GM12878 (cell line): ENCODE data around the gene EMC6. TPM values are rescaled to one million over a fixed set of nuclear protein-coding genes. Genes with fewer than 3 reads are reported as not detected.

ENCODE experiments used
- ATAC-seq: fragments of 200-7000 bp; cut with Tn5 transposase; 3 replicates; pipeline ENCODE4 v1.9.1; 2020; ENCODE audit warnings: mild to moderate bottlenecking, moderate library complexity
- BruUV-seq: library from RNA; stranded (reverse); fragments of 400-500 nt; replicated peaks from 2 replicates; lab custom pipeline; 2021; lab: Mats Ljungman, UMichigan
- CTCF ChIA-PET: fragments of 300-600 bp; sonication (Branson Sonifier 250); formaldehyde crosslinking; extraction: SDS; loops from one replicate; lab custom pipeline; 2021; ENCODE audit warnings: inconsistent platforms; lab: Yijun Ruan, JAX
- POLR2A ChIA-PET: fragments of 350-600 bp; formaldehyde crosslinking; extraction: SDS; loops from one replicate; lab custom pipeline; 2021; ENCODE audit warnings: inconsistent platforms; lab: Charles Lee
- RAD21 ChIA-PET: fragments of 300-600 bp; sonication (Branson Sonifier 250); formaldehyde crosslinking; loops from one replicate; lab custom pipeline; 2023; ENCODE audit warnings: antibody characterized with exemption; ENCODE audit not compliant: unreplicated experiment; lab: Charles Lee
- SMC1A ChIA-PET: fragments of 300-600 bp; sonication (Branson Sonifier 250); formaldehyde crosslinking; loops from one replicate; lab custom pipeline; 2023; ENCODE audit not compliant: unreplicated experiment, uncharacterized antibody; lab: Charles Lee
- DNase-seq: peaks from one replicate; pipeline ENCODE4 v3.0.0-alpha.2; 2011; ENCODE audit warnings: low read depth, low spot score
- FAIRE-seq: peaks from 3 replicates; lab custom pipeline; 2011; peaks lifted over from hg19 to GRCh38; lab: Jason Lieb, UNC
- H2AFZ ChIP-seq: 2 replicates; pipeline ENCODE4 v1.6.0; 2011; ENCODE audit warnings: low read depth, low read length, control low read depth; ENCODE audit not compliant: control insufficient read depth
- H3K27ac ChIP-seq: 2 replicates; pipeline ENCODE4 v1.5.1; 2011; ENCODE audit warnings: control low read depth; ENCODE audit not compliant: control insufficient read depth, insufficient read depth
- H3K27me3 ChIP-seq, 2 experiments: replicated peaks in 1 of 2; 2 replicates each; pipeline versions ENCODE4 v1.6.0 to v1.6.1; 2011; ENCODE audit warnings: low read length in 1 of 2; ENCODE audit not compliant: control insufficient read depth in 2 of 2, insufficient read depth in 2 of 2
- H3K36me3 ChIP-seq, 2 experiments: 2 replicates each; pipeline ENCODE4 v1.5.1; 2011; ENCODE audit warnings: low read length in 1 of 2; ENCODE audit not compliant: control insufficient read depth in 2 of 2, insufficient read depth in 2 of 2
- H3K4me1 ChIP-seq: 2 replicates; pipeline ENCODE4 v1.6.1; 2011; ENCODE audit warnings: mild to moderate bottlenecking, low read length, moderate library complexity, mixed read lengths; ENCODE audit not compliant: control insufficient read depth, insufficient read depth
- H3K4me2 ChIP-seq: 2 replicates; pipeline ENCODE4 v1.6.0; 2011; ENCODE audit warnings: control low read depth; ENCODE audit not compliant: control insufficient read depth, insufficient read depth
- H3K4me3 ChIP-seq: fragments of 200-600 bp; sonication (generic); 2 replicates; pipeline ENCODE4 v1.5.1; 2016
- H3K79me2 ChIP-seq: 2 replicates; pipeline ENCODE4 v1.6.0; 2011; ENCODE audit warnings: low read length; ENCODE audit not compliant: control insufficient read depth, insufficient read depth
- H3K9ac ChIP-seq: 2 replicates; pipeline ENCODE4 v1.8.0; 2011; ENCODE audit warnings: low read length, control low read depth, mixed read lengths; ENCODE audit not compliant: control insufficient read depth, insufficient read depth
- H3K9me3 ChIP-seq: replicated peaks from 3 replicates; pipeline ENCODE4 v1.5.1; 2011; ENCODE audit warnings: mild to moderate bottlenecking, low read length; ENCODE audit not compliant: control insufficient read depth, insufficient read depth
- H4K20me1 ChIP-seq: 2 replicates; pipeline ENCODE4 v1.6.0; 2011; ENCODE audit not compliant: control insufficient read depth, insufficient read depth
- BCLAF1 ChIP-seq: fragments of 450-650 bp; IDR thresholded peaks from 2 replicates; pipeline ENCODE4 v1.6.1; 2017; ENCODE audit warnings: antibody characterized with exemption, mild to moderate bottlenecking, moderate library complexity
- BHLHE40 ChIP-seq, 2 experiments: fragments of 450-650 bp in 1 of 2; IDR thresholded peaks; 2 replicates each; pipeline ENCODE4 v1.6.1; 2011 to 2017; ENCODE audit warnings: low read depth in 2 of 2, borderline replicate concordance in 1 of 2, improper control_type of control experiment in 1 of 2, low read length in 1 of 2, mild to moderate bottlenecking in 1 of 2
- CREB1 ChIP-seq: IDR thresholded peaks from 2 replicates; pipeline ENCODE4 v1.6.1; 2012; ENCODE audit warnings: low read depth, mild to moderate bottlenecking, inconsistent platforms
- CUX1 ChIP-seq: IDR thresholded peaks from 2 replicates; pipeline ENCODE4 v1.6.1; 2012; ENCODE audit warnings: improper control_type of control experiment, low read depth, low read length; ENCODE audit not compliant: insufficient replicate concordance
- E4F1 ChIP-seq: fragments of 450-650 bp; IDR thresholded peaks from 2 replicates; pipeline ENCODE4 v1.6.1; 2018; ENCODE audit warnings: borderline replicate concordance, mild to moderate bottlenecking; ENCODE audit not compliant: partially characterized antibody
- FOS ChIP-seq: IDR thresholded peaks from 3 replicates; pipeline ENCODE4 v1.6.1; 2011; ENCODE audit warnings: borderline replicate concordance; ENCODE audit not compliant: insufficient read length; ENCODE audit errors: extremely low read depth
- GABPA ChIP-seq: IDR thresholded peaks from 2 replicates; pipeline ENCODE4 v1.6.1; 2014; ENCODE audit warnings: antibody characterized with exemption, low read depth, mild to moderate bottlenecking, inconsistent platforms
- MTA2 ChIP-seq: fragments of 450-650 bp; IDR thresholded peaks from 2 replicates; pipeline ENCODE4 v1.6.1; 2016; ENCODE audit warnings: low read depth, mild to moderate bottlenecking, moderate library complexity
- RELB ChIP-seq: fragments of 450-650 bp; IDR thresholded peaks from 2 replicates; pipeline ENCODE4 v1.6.1; 2017; ENCODE audit warnings: low read depth, mild to moderate bottlenecking, moderate library complexity
- SREBF1 ChIP-seq: IDR thresholded peaks from 2 replicates; pipeline ENCODE4 v1.6.1; 2012; ENCODE audit warnings: mild to moderate bottlenecking, low read length
- WRNIP1 ChIP-seq: IDR thresholded peaks from 2 replicates; pipeline ENCODE4 v1.6.1; 2011; ENCODE audit warnings: low read depth, low read length, improper control_type of control experiment, borderline replicate concordance
- WGBS: methylation state at CpG from one replicate; pipeline ENCODE4 v1.1.6; 2016; ENCODE audit warnings: low lambda C conversion rate; ENCODE audit not compliant: insufficient replicate concordance, insufficient coverage; ENCODE audit errors: missing lambda C conversion rate; 5-methylcytosine and 5-hydroxymethylcytosine counted together
- in situ Hi-C: fragments of 300-500 bp; cut with MboI; formaldehyde crosslinking; loops from 9 replicates; pipeline ENCODE4 v1.14.3; 2018; ENCODE audit warnings: mixed read lengths
- intact Hi-C: fragments of 100-400 bp; cut with micrococcal nuclease; formaldehyde crosslinking; loops from one replicate; pipeline ENCODE4 v1.14.2; 2022; ENCODE audit not compliant: unreplicated experiment
- polyA plus RNA-seq, 11 experiments: library from polyadenylated mRNA; depleted of rRNA in 4 of 11; unstranded in 6 of 11; stranded (reverse) in 5 of 11; fragments of >200 nt; fragmentation: Nextera tagmentation in 4 of 11; fragmentation: Illumina TruSeq in 1 of 11; extraction: Ambion mirVana in 4 of 11; extraction: Trizol in 1 of 11; gene quantifications; 1 replicate in 1 of 11; 2 replicates in 10 of 11; pipeline versions ENCODE4 v1.2.1 to v1.2.3, GENCODE V29; 2011 to 2016; ENCODE audit warnings: inconsistent platforms in 2 of 11, missing spikeins in 2 of 11, low read depth in 1 of 11
- total RNA-seq, 4 experiments: library from RNA; depleted of rRNA in 3 of 4; stranded (reverse); fragments of >200 nt in 3 of 4; fragmentation: Illumina TruSeq in 1 of 4; extraction: Trizol in 1 of 4; gene quantifications; 2 replicates each; pipeline versions ENCODE4 v1.2.1 to v1.2.3, GENCODE V29; 2013 to 2021

The EMC6 gene
- total and polyA plus RNA-seq, 10 of the 15 experiments (the other 5 are each of a cell fraction or from before 2014, with no cell fraction given), result 5.1 to 172 (median 35.9) TPM

- intact Hi-C loops, result no loop called here
- 95% methylated on average over 7 of the region's 7 CpGs for WGBS
- ATAC-seq, result no peak
- TF ChIP-seq BHLHE40 (IDR thresholded peaks at IDR 0.05; ENCODE audit: borderline replicate concordance in 1 of 2, low read depth in 2 of 2, low read length in 1 of 2) (no peak), E4F1 (no peak), GABPA (no peak), FOS (no peak), RELB (no peak), CUX1 (no peak), SREBF1 (no peak), MTA2 (no peak), WRNIP1 (no peak), CREB1 (no peak), BCLAF1 (no peak)
These were observed 36.3 kb upstream of the EMC6 start for GRCh38 chr17:3632287-3632686.

More at GRCh38 chr17:3632287-3632686, 36.3 kb upstream of the EMC6 start:
- H3K4me2 ChIP-seq, result no peak overlapping the region
- no peak overlapping the region for H2AFZ ChIP-seq
- no peaks in the 10 kb centered on the region for H3K27me3 ChIP-seq
- DNase-seq (no peak), FAIRE-seq (no peak)
- H3K4me1 ChIP-seq, result no peaks in the 10 kb centered on the region; the same call in 1 of the 2 replicates
- no TSS peak for BruUV-seq
- H3K27ac ChIP-seq, result no peak overlapping the region
- H3K79me2 ChIP-seq, result peaks cover 12% of the 10 kb centered on the region
- no peaks in the 10 kb centered on the region for H4K20me1 ChIP-seq
- SMC1A ChIA-PET, result no interaction called here
- POLR2A ChIA-PET, result interaction anchor here (0.6 kb wide), 1 partner anchor 110 kb away, joined by 5 read pairs; no protein-coding TSS in a partner anchor
- H3K36me3 ChIP-seq, result no peaks in the 10 kb centered on the region; a peak in 2 of 4 replicates
- H3K4me3 ChIP-seq, result no peak overlapping the region
- CTCF ChIA-PET, result interaction anchor here (1.2 kb wide), 1 partner anchor 28 kb away, joined by 4 read pairs; no protein-coding TSS in a partner anchor
- RAD21 ChIA-PET, result no interaction called here
- in situ Hi-C loops, result no loop called here
- no peaks in the 10 kb centered on the region for H3K9me3 ChIP-seq
- H3K9ac ChIP-seq, result no peak overlapping the region
